AG09319 (cell line): Measurements from ENCODE around the gene TTC39C.
"Not testable (repeated sequence)": the region's sequence is repeated elsewhere in the genome, so short reads cannot be mapped to it uniquely, and the experiment has no call there.

Experiments used
- DNase-seq: peaks from one replicate; pipeline ENCODE4 v3.0.0-alpha.2; 2010; ENCODE audit warnings: low read depth; ENCODE audit errors: extremely low read depth
- CTCF ChIP-seq: IDR thresholded peaks from 2 replicates; pipeline ENCODE4 v1.5.1; 2011; ENCODE audit warnings: low read depth, mild to moderate bottlenecking, inconsistent platforms, low read length, moderate library complexity

TTC39C gene

GRCh38 chr18:24142376-24142775 lies 127.8 kb downstream of the TTC39C start:
- no peak for DNase-seq
- TF ChIP-seq CTCF: no peak

- not testable (repeated sequence) for DNase-seq
These were observed 135.0 kb downstream of the TTC39C start for GRCh38 chr18:24149591-24149990.

GRCh38 chr18:24153397-24153796 lies 138.8 kb downstream of the TTC39C start:
- no peak for TF ChIP-seq CTCF
- no peak for DNase-seq

GRCh38 chr18:24157855-24158254 lies 143.3 kb downstream of the TTC39C start:
- no peak for DNase-seq

GRCh38 chr18:24160086-24160485 lies 145.5 kb downstream of the TTC39C start:
- no peak for TF ChIP-seq CTCF
- DNase-seq: no peak

More at GRCh38 chr18:24157855-24158254, 143.3 kb downstream of the TTC39C start:
- no peak for TF ChIP-seq CTCF

GRCh38 chr18:24161304-24161703 lies 146.8 kb downstream of the TTC39C start:
- no peak for DNase-seq
- no peak for TF ChIP-seq CTCF

- no peak for DNase-seq
- no peak for TF ChIP-seq CTCF
These were observed 153.9 kb downstream of the TTC39C start for GRCh38 chr18:24168496-24168895.

- TF ChIP-seq CTCF: no peak
- DNase-seq: no peak
These were observed 155.8 kb downstream of the TTC39C start for GRCh38 chr18:24170360-24170759.
